Measurements from ENCODE around the gene GRIK1. TPM values are rescaled to one million over a fixed set of nuclear protein-coding genes. Genes with fewer than 3 reads are reported as not detected.

GRIK1 gene
- polyA plus RNA-seq, 1 donor, result 0.39 TPM

DNA sequence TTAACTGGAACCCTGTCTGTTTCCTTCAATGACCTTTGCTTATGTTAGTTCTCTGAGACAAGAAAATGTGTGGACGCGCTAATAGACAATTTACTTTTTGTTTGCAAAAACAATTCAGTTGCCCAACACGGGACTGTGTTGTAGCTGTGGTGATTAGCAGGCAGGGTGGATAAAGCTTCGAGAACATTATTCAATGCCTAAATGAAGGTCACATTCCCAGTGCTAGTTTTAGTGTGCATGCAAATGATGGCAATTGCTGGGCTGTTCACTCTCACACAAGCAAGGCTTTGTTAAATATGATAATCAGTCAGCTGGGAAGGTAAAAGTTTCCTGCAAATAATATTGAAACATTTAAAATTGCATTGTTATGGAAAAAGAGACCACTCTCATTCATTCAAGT lies 452.6 kb downstream of the GRIK1 start:
- DNase-seq (ENCODE audit: low read depth), result no peak

Other genes with a start within 250 kb of the GRIK1 start
- not detected for gene CLDN17, start 226.8 kb upstream of the GRIK1 start, polyA plus RNA-seq (ENCODE audit: insufficient read length)

Measured in forelimb muscle (tissue), 1 donor.